Measurements from ENCODE around the gene MICU1. TPM values are rescaled to one million over a fixed set of nuclear protein-coding genes. Genes with fewer than 3 reads are reported as not detected.

Gene MICU1
- total and polyA plus RNA-seq, 9 donors, result 29.9 to 117 (median 44.5) TPM

GRCh38 chr10:72611783-72612182, 14.1 kb downstream of the MICU1 start:
- 30 to 44% (median 44%) methylated on average over 5 of the region's 5 CpGs for WGBS, 3 donors
- Histone ChIP-seq H3K27ac (peak overlapping the region in 1 of 2 donors; percentile 31), H3K4me3 (no peak overlapping the region), H3K4me1 (ENCODE audit: insufficient read depth) (peaks cover 4% of the 10 kb centered on the region), H3K36me3 (no peaks in the 10 kb centered on the region), H3K9me3 (no peaks in the 10 kb centered on the region), H3K27me3 (no peaks in the 10 kb centered on the region)
- intact Hi-C loops (cut with DNase I), result no loop called here
- TF ChIP-seq, protein P1, sequence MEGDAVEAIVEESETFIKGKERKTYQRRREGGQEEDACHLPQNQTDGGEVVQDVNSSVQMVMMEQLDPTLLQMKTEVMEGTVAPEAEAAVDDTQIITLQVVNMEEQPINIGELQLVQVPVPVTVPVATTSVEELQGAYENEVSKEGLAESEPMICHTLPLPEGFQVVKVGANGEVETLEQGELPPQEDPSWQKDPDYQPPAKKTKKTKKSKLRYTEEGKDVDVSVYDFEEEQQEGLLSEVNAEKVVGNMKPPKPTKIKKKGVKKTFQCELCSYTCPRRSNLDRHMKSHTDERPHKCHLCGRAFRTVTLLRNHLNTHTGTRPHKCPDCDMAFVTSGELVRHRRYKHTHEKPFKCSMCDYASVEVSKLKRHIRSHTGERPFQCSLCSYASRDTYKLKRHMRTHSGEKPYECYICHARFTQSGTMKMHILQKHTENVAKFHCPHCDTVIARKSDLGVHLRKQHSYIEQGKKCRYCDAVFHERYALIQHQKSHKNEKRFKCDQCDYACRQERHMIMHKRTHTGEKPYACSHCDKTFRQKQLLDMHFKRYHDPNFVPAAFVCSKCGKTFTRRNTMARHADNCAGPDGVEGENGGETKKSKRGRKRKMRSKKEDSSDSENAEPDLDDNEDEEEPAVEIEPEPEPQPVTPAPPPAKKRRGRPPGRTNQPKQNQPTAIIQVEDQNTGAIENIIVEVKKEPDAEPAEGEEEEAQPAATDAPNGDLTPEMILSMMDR (IDR thresholded peaks at IDR 0.05), result no peak
- TF ChIP-seq EP300 (IDR thresholded peaks at IDR 0.05) (no peak), POLR2A (IDR thresholded peaks at IDR 0.05) (no peak)
- peak in 2 of 5 donors; percentile 24 to 25 for DNase-seq

GRCh38 chr10:72610466-72610865, 15.4 kb downstream of the MICU1 start:
- intact Hi-C loops (cut with DNase I), result no loop called here
- DNase-seq, result no peak
- peaks cover 4% of the 10 kb centered on the region for H3K4me1 ChIP-seq (ENCODE audit: insufficient read depth)
- 14 to 24% (median 19%) methylated on average over 1 of the region's 1 CpG for WGBS, 3 donors
- H3K36me3 ChIP-seq, result no peaks in the 10 kb centered on the region
- H3K4me3 ChIP-seq, result no peak overlapping the region
- no peaks in the 10 kb centered on the region for H3K27me3 ChIP-seq
- no peaks in the 10 kb centered on the region for H3K9me3 ChIP-seq
- TF ChIP-seq, protein P1 (IDR thresholded peaks at IDR 0.05), result no peak
- no peak for TF ChIP-seq EP300 (IDR thresholded peaks at IDR 0.05)
- no peak for TF ChIP-seq POLR2A (IDR thresholded peaks at IDR 0.05)
- H3K27ac ChIP-seq, result no peak overlapping the region

GRCh38 chr10:72605122-72605521, 20.8 kb downstream of the MICU1 start:
- Histone ChIP-seq H3K27ac (no peak overlapping the region), H3K36me3 (no peaks in the 10 kb centered on the region), H3K4me3 (no peak overlapping the region), H3K4me1 (ENCODE audit: insufficient read depth) (peaks cover 1% of the 10 kb centered on the region), H3K27me3 (no peaks in the 10 kb centered on the region), H3K9me3 (no peaks in the 10 kb centered on the region)
- WGBS, 3 donors, result 25 to 41% (median 38%) methylated on average over 3 of the region's 3 CpGs
- TF ChIP-seq POLR2A (IDR thresholded peaks at IDR 0.05) (no peak), EP300 (IDR thresholded peaks at IDR 0.05) (no peak)
- TF ChIP-seq, protein P1 (IDR thresholded peaks at IDR 0.05), result no peak
- intact Hi-C loops (cut with DNase I), result no loop called here
- DNase-seq, result no peak

DNA sequence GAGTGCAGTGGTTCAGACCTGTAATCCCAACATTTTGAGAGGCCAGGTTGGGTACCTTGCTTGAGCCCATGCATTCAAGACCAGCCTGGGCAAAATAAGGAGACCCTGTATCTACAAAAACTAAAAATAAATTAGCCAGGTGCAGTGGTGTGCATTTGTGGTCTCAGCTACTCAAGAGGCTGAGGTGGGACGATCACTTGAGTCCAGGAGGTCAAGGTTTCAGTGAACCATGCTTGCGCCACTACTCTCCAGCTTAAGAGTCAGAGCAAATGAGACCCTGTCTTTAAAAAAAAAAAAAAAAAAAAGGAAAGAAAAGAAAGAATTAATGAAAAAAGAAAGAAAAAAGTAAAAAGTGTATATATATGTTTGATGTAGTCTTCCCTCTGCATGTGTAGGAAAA, 24.7 kb downstream of the MICU1 start:
- Histone ChIP-seq H3K4me3 (no peak overlapping the region), H3K27me3 (no peaks in the 10 kb centered on the region), H3K4me1 (ENCODE audit: insufficient read depth) (peaks cover 1% of the 10 kb centered on the region), H3K9me3 (no peaks in the 10 kb centered on the region), H3K36me3 (no peaks in the 10 kb centered on the region), H3K27ac (no peak overlapping the region)
- TF ChIP-seq, protein P1 (IDR thresholded peaks at IDR 0.05), result no peak
- TF ChIP-seq POLR2A (IDR thresholded peaks at IDR 0.05), result no peak
- TF ChIP-seq EP300 (IDR thresholded peaks at IDR 0.05), result no peak
- DNase-seq, result no peak
- WGBS, 3 donors, result 80 to 85% (median 83%) methylated on average over 2 of the region's 2 CpGs
- intact Hi-C loops (cut with DNase I), result no loop called here

Data from ovary (tissue), 9 donors.